Fibroblast of pulmonary artery (primary cell): ENCODE data around the gene GLCCI1.

Experiments
- DNase-seq: peaks from one replicate; pipeline ENCODE4 v3.0.0-alpha.2; 2010; ENCODE audit warnings: low read depth
- H3K4me3 ChIP-seq: replicated peaks from 2 replicates; pipeline ENCODE4 v1.5.1; 2011; ENCODE audit warnings: low read depth, mild to moderate bottlenecking, control low read depth, low read length, moderate library complexity
- CTCF ChIP-seq: IDR thresholded peaks from 2 replicates; pipeline ENCODE4 v1.5.1; 2011; ENCODE audit warnings: mild to moderate bottlenecking, control low read depth, low read length, inconsistent platforms; ENCODE audit errors: missing control alignments

The GLCCI1 gene

GRCh38 chr7:7943951-7944350 lies 24.6 kb upstream of the GLCCI1 start:
- H3K4me3 ChIP-seq: no peak overlapping the region
- no peak for DNase-seq
- no peak for TF ChIP-seq CTCF

- no peak for DNase-seq
- no peak overlapping the region for H3K4me3 ChIP-seq
- TF ChIP-seq CTCF: no peak
These were observed 23.8 kb upstream of the GLCCI1 start for GRCh38 chr7:7944619-7945282.

- TF ChIP-seq CTCF: no peak
- DNase-seq: no peak
- H3K4me3 ChIP-seq: no peak overlapping the region
These were observed 22.1 kb upstream of the GLCCI1 start for GRCh38 chr7:7946486-7946885.

- DNase-seq: no peak
- no peak overlapping the region for H3K4me3 ChIP-seq
- no peak for TF ChIP-seq CTCF
These were observed 20.4 kb upstream of the GLCCI1 start for GRCh38 chr7:7948232-7948631.

GRCh38 chr7:7953806-7954205 lies 14.8 kb upstream of the GLCCI1 start:
- DNase-seq: no peak
- H3K4me3 ChIP-seq: no peak overlapping the region
- TF ChIP-seq CTCF: no peak

- TF ChIP-seq CTCF: no peak
- peak; percentile 39 for DNase-seq
- no peak overlapping the region for H3K4me3 ChIP-seq
These were observed 12.0 kb upstream of the GLCCI1 start for GRCh38 chr7:7956531-7957128.

GRCh38 chr7:7957513-7957912 lies 11.1 kb upstream of the GLCCI1 start:
- DNase-seq: no peak
- no peak for TF ChIP-seq CTCF
- H3K4me3 ChIP-seq: no peak overlapping the region
